T-cell (primary cell): ENCODE data around the gene ENOX1. TPM values are rescaled to one million over a fixed set of nuclear protein-coding genes. Genes with fewer than 3 reads are reported as not detected.

Experiments
- ATAC-seq, 4 experiments: fragments of 200-7000 bp in 3 of 4; fragments of 150-1000 bp in 1 of 4; cut with Tn5 transposase; replicated peaks in 1 of 4; 1 replicate in 3 of 4; 2 replicates in 1 of 4; pipeline ENCODE4 v1.10.0; 2021; ENCODE audit warnings: moderate library complexity in 3 of 4, mild to moderate bottlenecking in 2 of 4, moderate number of reproducible peaks in 1 of 4
- CTCF ChIA-PET, 2 donors: fragments of 300-600 bp; sonication (Branson Sonifier 250); formaldehyde crosslinking; loops; one replicate each; lab custom pipeline; 2022; ENCODE audit warnings: antibody characterized with exemption in 2 of 2; lab: Charles Lee
- POLR2A ChIA-PET, 2 donors: fragments of 300-600 bp; sonication (Branson Sonifier 250); formaldehyde crosslinking; loops; one replicate each; lab custom pipeline; 2022; ENCODE audit warnings: antibody characterized with exemption in 2 of 2; lab: Charles Lee
- DNase-seq, 35 experiments: peaks; one replicate each; pipeline versions ENCODE4 v3.0.0 to v3.0.0-alpha.2; 2013 to 2023
- H3K27ac ChIP-seq: one replicate; pipeline ENCODE4 v1.5.1; 2013; ENCODE audit warnings: low read length
- H3K27me3 ChIP-seq, 2 experiments: replicated peaks in 1 of 2; 1 replicate in 1 of 2; 2 replicates in 1 of 2; pipeline versions ENCODE4 v1.6.1 to v1.7.0; 2013; ENCODE audit warnings: low read length in 1 of 2, mixed read lengths in 1 of 2; ENCODE audit not compliant: control insufficient read depth in 2 of 2, insufficient read depth in 2 of 2; ENCODE audit errors: extremely low read depth in 1 of 2
- H3K36me3 ChIP-seq, 2 donors: 1 replicate in 1 of 2; 2 replicates in 1 of 2; pipeline versions ENCODE4 v1.6.1 to v1.7.0; 2013; ENCODE audit warnings: low read length in 1 of 2; ENCODE audit not compliant: control insufficient read depth in 2 of 2, insufficient read depth in 1 of 2; ENCODE audit errors: extremely low read depth in 1 of 2
- H3K4me1 ChIP-seq, 2 experiments: 1 replicate in 1 of 2; 2 replicates in 1 of 2; pipeline versions ENCODE4 v1.6.1 to v1.7.0; 2013; ENCODE audit warnings: low read length in 2 of 2, mixed read lengths in 1 of 2; ENCODE audit not compliant: insufficient read depth in 2 of 2, control insufficient read depth in 1 of 2; ENCODE audit errors: extremely low read depth in 1 of 2
- H3K4me3 ChIP-seq, 2 donors: 1 replicate in 1 of 2; 2 replicates in 1 of 2; pipeline versions ENCODE4 v1.5.1 to v1.7.0; 2013; ENCODE audit warnings: mild to moderate bottlenecking in 2 of 2, low read length in 1 of 2, moderate library complexity in 1 of 2; ENCODE audit not compliant: control insufficient read depth in 1 of 2; ENCODE audit errors: extremely low read depth in 1 of 2
- H3K9me3 ChIP-seq: 2 replicates; pipeline ENCODE4 v1.7.0; 2013
- H3K27ac Mint-ChIP-seq, 2 donors: one replicate each; pipeline ENCODE4 v1.8.0; 2020 to 2021; ENCODE audit warnings: mild to moderate bottlenecking in 2 of 2, mixed read lengths in 2 of 2
- H3K27me3 Mint-ChIP-seq, 2 donors: one replicate each; pipeline ENCODE4 v1.8.0; 2021 to 2022; ENCODE audit warnings: mixed read lengths in 2 of 2
- H3K36me3 Mint-ChIP-seq: one replicate; pipeline ENCODE4 v1.8.0; 2021; ENCODE audit warnings: mixed read lengths
- H3K4me1 Mint-ChIP-seq, 3 donors: one replicate each; pipeline ENCODE4 v1.8.0; 2020 to 2022; ENCODE audit warnings: mixed read lengths in 3 of 3, mild to moderate bottlenecking in 1 of 3
- H3K4me3 Mint-ChIP-seq, 3 donors: one replicate each; pipeline ENCODE4 v1.8.0; 2020 to 2022; ENCODE audit warnings: mild to moderate bottlenecking in 3 of 3, mixed read lengths in 3 of 3, moderate library complexity in 3 of 3
- H3K9me3 Mint-ChIP-seq, 3 donors: one replicate each; pipeline ENCODE4 v1.8.0; 2020 to 2022; ENCODE audit warnings: mixed read lengths in 3 of 3
- WGBS: methylation state at CpG from one replicate; pipeline ENCODE4 v1.1.5; 2013; ENCODE audit warnings: missing lambda C conversion rate; ENCODE audit not compliant: insufficient coverage; 5-methylcytosine and 5-hydroxymethylcytosine counted together
- total RNA-seq, 35 experiments: library from RNA in 6 of 35; stranded (reverse) in 6 of 35; fragments of 120-200 nt in 1 of 35; gene quantifications; one replicate each; pipeline versions ENCODE4 v1.2.1 to v1.2.4 and lab custom pipeline; 2013 to 2026

ENOX1 gene
- total RNA-seq, 5 donors from 2014 or later (not counting 1 experiment from before 2014, with no cell fraction given): 0.10 TPM; not detected in 4

DNA sequence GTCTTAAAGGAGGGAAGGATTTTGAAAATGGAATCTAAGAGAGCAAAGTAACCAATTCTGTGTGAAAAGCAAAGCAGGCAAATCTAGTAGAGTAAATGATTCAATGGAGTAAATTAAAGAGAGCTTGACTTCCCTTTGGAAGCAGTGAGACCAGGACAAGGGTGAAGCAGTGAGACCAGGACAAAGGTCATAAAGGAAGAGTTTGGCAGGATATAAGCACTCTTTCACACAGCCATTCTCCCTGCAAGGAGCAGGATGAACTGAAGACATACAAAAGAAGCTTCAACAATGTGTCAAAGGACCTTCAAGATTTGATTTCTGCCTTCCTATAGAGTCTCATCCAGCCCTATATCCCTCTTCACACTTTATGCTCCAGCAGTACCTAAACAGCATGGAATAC, 123.8 kb downstream of the ENOX1 start:
- Histone ChIP-seq H3K27ac (no peak overlapping the region), H3K4me3 (no peak overlapping the region), H3K9me3 (no peaks in the 10 kb centered on the region), H3K36me3 (no peaks in the 10 kb centered on the region), H3K4me1 (no peaks in the 10 kb centered on the region), H3K27me3 (no peaks in the 10 kb centered on the region)
- no peak overlapping the region for H3K4me3 Mint-ChIP-seq
- ChIA-PET CTCF (no interaction called here), POLR2A (no interaction called here)
- H3K27me3 Mint-ChIP-seq: peaks cover 0 to 2% of the 10 kb centered on the region in 2 donors
- peaks cover 9 to 10% (median 10%) of the 10 kb centered on the region in 3 donors for H3K4me1 Mint-ChIP-seq
- no peaks in the 10 kb centered on the region for H3K9me3 Mint-ChIP-seq
- ATAC-seq (no peak), DNase-seq (no peak)
- H3K27ac Mint-ChIP-seq: no peak overlapping the region
- no peaks in the 10 kb centered on the region for H3K36me3 Mint-ChIP-seq

DNA sequence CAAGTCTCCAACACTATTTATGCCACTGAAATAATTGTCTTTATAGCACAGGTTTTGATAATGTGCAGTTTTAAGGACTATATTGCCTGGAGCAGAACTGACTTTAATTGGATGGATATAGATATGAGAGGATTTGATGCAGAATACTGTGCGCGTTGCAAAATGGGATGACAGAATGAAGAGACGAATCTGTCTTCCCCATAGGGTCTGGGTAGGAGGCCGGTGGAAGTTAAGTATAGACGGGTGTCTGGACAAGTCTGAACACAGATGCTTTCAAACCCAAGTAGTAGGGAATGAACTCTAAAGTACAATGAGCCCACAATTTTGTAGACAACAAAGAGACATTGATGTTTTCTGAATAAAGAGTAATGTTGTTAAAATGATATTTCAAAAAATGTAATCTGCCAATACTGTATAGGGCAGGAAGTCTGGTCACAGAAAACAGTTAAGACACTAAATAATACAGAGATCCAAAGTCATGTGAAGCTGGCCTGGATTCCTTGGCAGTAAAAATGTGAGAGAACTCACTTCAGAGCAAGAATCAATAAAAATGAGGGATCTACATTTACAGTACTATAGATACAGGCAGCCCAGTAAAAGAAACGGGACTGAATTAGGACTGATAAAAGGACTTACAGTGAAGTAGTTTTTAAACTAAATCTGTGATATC, 125.5 kb downstream of the ENOX1 start:
- ChIA-PET POLR2A (no interaction called here), CTCF (no interaction called here)
- Histone ChIP-seq H3K4me1 (no peaks in the 10 kb centered on the region), H3K27ac (no peak overlapping the region), H3K4me3 (no peak overlapping the region), H3K9me3 (no peaks in the 10 kb centered on the region), H3K36me3 (no peaks in the 10 kb centered on the region), H3K27me3 (no peaks in the 10 kb centered on the region)
- Mint-ChIP-seq H3K4me1 (peaks cover 9 to 10% (median 10%) of the 10 kb centered on the region in 3 donors), H3K9me3 (no peaks in the 10 kb centered on the region), H3K36me3 (no peaks in the 10 kb centered on the region), H3K27me3 (peaks cover 0 to 2% of the 10 kb centered on the region in 2 donors), H3K27ac (no peak overlapping the region), H3K4me3 (no peak overlapping the region)
- WGBS: 80% methylated on average over 5 of the region's 6 CpGs
- DNase-seq (no peak), ATAC-seq (no peak)

DNA sequence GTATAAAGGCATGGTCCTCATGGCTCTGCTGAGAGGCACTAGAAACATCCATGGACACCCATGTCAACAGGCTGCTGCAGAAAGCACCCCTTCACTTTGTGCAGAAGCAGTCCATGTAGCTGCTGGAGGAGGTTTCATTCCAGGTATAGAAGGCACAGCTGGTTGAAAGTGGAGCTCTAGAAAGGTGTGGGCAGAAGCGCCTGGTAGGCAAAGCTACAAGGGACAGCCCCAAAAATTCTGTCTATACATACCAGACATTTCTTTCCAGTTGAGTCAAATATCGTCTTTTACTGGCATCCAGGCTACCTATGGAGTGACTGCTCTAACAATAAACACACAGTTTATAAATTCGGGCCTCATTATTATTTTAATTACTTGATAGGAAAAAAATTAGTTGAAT, 129.3 kb downstream of the ENOX1 start:
- H3K27ac ChIP-seq: no peak overlapping the region
- WGBS: no CpG with 5 or more reads among the region's 3 CpGs
- no peak overlapping the region for H3K4me3 Mint-ChIP-seq
- no peaks in the 10 kb centered on the region for H3K9me3 ChIP-seq
- H3K4me1 ChIP-seq: no peaks in the 10 kb centered on the region
- ATAC-seq (no peak), DNase-seq (no peak)
- H3K27ac Mint-ChIP-seq: no peak overlapping the region
- no peaks in the 10 kb centered on the region for H3K27me3 ChIP-seq
- no peaks in the 10 kb centered on the region for H3K9me3 Mint-ChIP-seq
- ChIA-PET CTCF (no interaction called here), POLR2A (no interaction called here)
- peaks cover 0 to 2% of the 10 kb centered on the region in 2 donors for H3K27me3 Mint-ChIP-seq
- H3K36me3 ChIP-seq: no peaks in the 10 kb centered on the region
- H3K4me3 ChIP-seq: no peak overlapping the region
- no peaks in the 10 kb centered on the region for H3K4me1 Mint-ChIP-seq
- H3K36me3 Mint-ChIP-seq: no peaks in the 10 kb centered on the region

- no peaks in the 10 kb centered on the region for H3K9me3 ChIP-seq
- POLR2A ChIA-PET: no interaction called here
- H3K27ac ChIP-seq: no peak overlapping the region
- Mint-ChIP-seq H3K4me1 (no peaks in the 10 kb centered on the region), H3K9me3 (no peaks in the 10 kb centered on the region), H3K4me3 (no peak overlapping the region), H3K27me3 (peaks cover 2 to 4% of the 10 kb centered on the region in 2 donors), H3K36me3 (no peaks in the 10 kb centered on the region), H3K27ac (no peak overlapping the region)
- ATAC-seq (no peak), DNase-seq (no peak)
- no peaks in the 10 kb centered on the region for H3K36me3 ChIP-seq
- H3K4me1 ChIP-seq: no peaks in the 10 kb centered on the region
- H3K27me3 ChIP-seq: no peaks in the 10 kb centered on the region
- 86% methylated on average over 1 of the region's 1 CpG for WGBS
- no peak overlapping the region for H3K4me3 ChIP-seq
- CTCF ChIA-PET: no interaction called here
Measured at GRCh38 chr13:43653980-43654379, 132.8 kb downstream of the ENOX1 start.

DNA sequence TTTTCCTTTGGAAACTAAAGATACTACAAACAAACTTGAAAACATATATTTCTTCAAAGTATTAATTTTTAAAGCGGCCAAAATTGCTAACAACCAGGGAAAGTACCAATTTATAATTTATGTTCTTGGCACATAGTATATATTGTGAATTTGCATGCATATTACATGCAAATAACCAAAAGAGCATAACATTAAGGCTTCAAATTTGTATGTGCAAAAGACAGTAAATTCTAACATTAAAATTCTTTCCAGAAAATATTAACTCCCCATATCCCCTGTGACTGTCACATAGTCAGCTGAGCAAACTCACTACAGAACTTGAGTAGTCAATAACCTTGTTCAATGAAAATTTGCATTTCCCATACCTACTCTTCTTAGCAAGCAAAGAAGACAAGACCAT, 133.4 kb downstream of the ENOX1 start:
- Histone ChIP-seq H3K4me3 (no peak overlapping the region), H3K27ac (no peak overlapping the region), H3K9me3 (no peaks in the 10 kb centered on the region), H3K36me3 (no peaks in the 10 kb centered on the region), H3K27me3 (no peaks in the 10 kb centered on the region), H3K4me1 (no peaks in the 10 kb centered on the region)
- Mint-ChIP-seq H3K9me3 (no peaks in the 10 kb centered on the region), H3K4me3 (no peak overlapping the region), H3K27ac (no peak overlapping the region), H3K4me1 (no peaks in the 10 kb centered on the region), H3K36me3 (no peaks in the 10 kb centered on the region), H3K27me3 (peaks cover 0 to 7% of the 10 kb centered on the region in 2 donors)
- ChIA-PET CTCF (no interaction called here), POLR2A (no interaction called here)
- no peak for DNase-seq
- WGBS: no CpG with 5 or more reads among the region's 1 CpG
- no peak for ATAC-seq

- ChIA-PET POLR2A (no interaction called here), CTCF (interaction anchor here in 1 of 2 donors (0.5 kb wide), 1 partner anchor 730 kb away, joined by 3 read pairs; no protein-coding TSS in a partner anchor)
- Histone ChIP-seq H3K4me1 (no peaks in the 10 kb centered on the region), H3K27me3 (no peaks in the 10 kb centered on the region), H3K9me3 (no peaks in the 10 kb centered on the region), H3K27ac (no peak overlapping the region), H3K4me3 (no peak overlapping the region), H3K36me3 (no peaks in the 10 kb centered on the region)
- DNase-seq (no peak), ATAC-seq (no peak)
- Mint-ChIP-seq H3K9me3 (no peaks in the 10 kb centered on the region), H3K27me3 (peaks cover 2 to 7% of the 10 kb centered on the region in 2 donors), H3K27ac (no peak overlapping the region), H3K4me3 (no peak overlapping the region), H3K36me3 (no peaks in the 10 kb centered on the region), H3K4me1 (no peaks in the 10 kb centered on the region)
- WGBS: 85% methylated on average over 2 of the region's 3 CpGs
Measured at GRCh38 chr13:43652760-43653159, 134.0 kb downstream of the ENOX1 start.

DNA sequence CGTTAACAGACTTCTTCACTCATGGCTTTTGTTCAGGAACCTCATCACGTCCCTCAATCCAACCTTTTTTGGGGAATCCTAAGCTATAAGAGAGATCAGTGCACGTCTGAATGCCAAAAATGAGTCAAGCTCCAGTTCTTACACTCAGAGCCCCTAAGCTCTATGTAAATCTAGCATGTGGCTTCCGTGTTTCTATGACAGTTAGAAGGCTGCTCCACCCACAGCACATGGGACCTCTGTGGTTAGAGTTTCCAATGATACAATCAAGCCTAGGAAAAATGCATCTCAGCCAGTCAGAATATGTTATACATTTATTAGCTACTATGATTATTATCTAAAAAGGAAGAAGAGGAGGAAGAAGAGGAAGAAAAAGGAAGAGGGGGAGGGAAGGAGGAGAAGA, 135.9 kb downstream of the ENOX1 start:
- Histone ChIP-seq H3K4me3 (no peak overlapping the region), H3K27me3 (no peaks in the 10 kb centered on the region), H3K4me1 (no peaks in the 10 kb centered on the region), H3K27ac (no peak overlapping the region), H3K36me3 (no peaks in the 10 kb centered on the region), H3K9me3 (no peaks in the 10 kb centered on the region)
- no peaks in the 10 kb centered on the region for H3K9me3 Mint-ChIP-seq
- no peaks in the 10 kb centered on the region for H3K4me1 Mint-ChIP-seq
- peaks cover 2 to 12% of the 10 kb centered on the region in 2 donors for H3K27me3 Mint-ChIP-seq
- DNase-seq (no peak), ATAC-seq (no peak)
- ChIA-PET CTCF (no interaction called here), POLR2A (no interaction called here)
- no peak overlapping the region for H3K4me3 Mint-ChIP-seq
- H3K36me3 Mint-ChIP-seq: no peaks in the 10 kb centered on the region
- 26% methylated on average over 2 of the region's 4 CpGs for WGBS
- H3K27ac Mint-ChIP-seq: no peak overlapping the region
